OCI-LY1 (cell line): ENCODE measurements around the gene MPO.

Experiments used
- H2AFZ ChIP-seq: fragments of 200-600 bp; sonication (generic), shearing (Covaris generic); 2 replicates; pipeline ENCODE4 v1.6.0; 2014; ENCODE audit warnings: antibody characterized with exemption, mild to moderate bottlenecking, low read length
- H3F3A ChIP-seq: fragments of 200-600 bp; sonication (generic), shearing (Covaris generic); 2 replicates; pipeline ENCODE4 v1.6.0; 2014; ENCODE audit warnings: mild to moderate bottlenecking, antibody characterized with exemption, low read length, moderate library complexity; ENCODE audit not compliant: insufficient read depth
- H3K27ac ChIP-seq: fragments of 200-600 bp; sonication (generic); 2 replicates; pipeline ENCODE4 v1.5.1; 2014; ENCODE audit warnings: low read length, mixed run types, mild to moderate bottlenecking, low read depth; ENCODE audit not compliant: poor library complexity, severe bottlenecking
- H3K27me3 ChIP-seq: fragments of 200-600 bp; sonication (generic); 2 replicates; pipeline ENCODE4 v1.6.0; 2014; ENCODE audit warnings: antibody characterized with exemption, mild to moderate bottlenecking, low read length, moderate library complexity; ENCODE audit not compliant: insufficient read depth
- H3K36me3 ChIP-seq: fragments of 200-600 bp; sonication (generic); 2 replicates; pipeline ENCODE4 v1.6.1; 2014; ENCODE audit warnings: mild to moderate bottlenecking, antibody characterized with exemption, low read length, moderate library complexity, mixed read lengths; ENCODE audit not compliant: insufficient read depth
- H3K4me1 ChIP-seq: fragments of 200-600 bp; sonication (generic); 2 replicates; pipeline ENCODE4 v1.5.1; 2014; ENCODE audit warnings: mild to moderate bottlenecking, low read length, moderate library complexity; ENCODE audit not compliant: insufficient read depth, severe bottlenecking
- H3K4me2 ChIP-seq: fragments of 200-600 bp; sonication (generic), shearing (Covaris generic); 2 replicates; pipeline ENCODE4 v1.6.1; 2014; ENCODE audit warnings: low read length
- H3K4me3 ChIP-seq: fragments of 200-600 bp; sonication (generic); 2 replicates; pipeline ENCODE4 v1.5.1; 2014; ENCODE audit warnings: low read length, low read depth, mild to moderate bottlenecking, mixed read lengths; ENCODE audit not compliant: poor library complexity, severe bottlenecking
- H3K79me2 ChIP-seq: fragments of 200-600 bp; shearing (Covaris generic); 2 replicates; pipeline ENCODE4 v1.6.1; 2016; ENCODE audit warnings: mixed run types, low read length, mixed read lengths; ENCODE audit not compliant: insufficient read depth
- H3K9ac ChIP-seq: fragments of 200-600 bp; sonication (generic), shearing (Covaris generic); 2 replicates; pipeline ENCODE4 v1.6.1; 2014; ENCODE audit warnings: mild to moderate bottlenecking, low read length, mixed read lengths
- H3K9me2 ChIP-seq: fragments of 200-600 bp; sonication (generic), shearing (Covaris generic); 2 replicates; pipeline ENCODE4 v1.6.1; 2014; ENCODE audit warnings: low read depth, mild to moderate bottlenecking, low read length, mixed read lengths
- H3K9me3 ChIP-seq: fragments of 200-600 bp; shearing (Covaris generic); 2 replicates; pipeline ENCODE4 v1.6.1; 2014; ENCODE audit warnings: low read length, mixed read lengths
- H4K20me1 ChIP-seq: fragments of 200-600 bp; sonication (generic), shearing (Covaris generic); 2 replicates; pipeline ENCODE4 v1.6.0; 2016; ENCODE audit warnings: mild to moderate bottlenecking, low read length; ENCODE audit not compliant: insufficient read depth
- EZH2 ChIP-seq: fragments of 200-600 bp; sonication (generic), shearing (Covaris generic); IDR thresholded peaks from 2 replicates; pipeline ENCODE4 v1.8.0; 2017; ENCODE audit warnings: borderline replicate concordance, mixed run types, mild to moderate bottlenecking, antibody characterized with exemption, low read length, moderate library complexity, mixed read lengths
- TF ChIP-seq, protein P1 (sequence below): fragments of 200-600 bp; sonication (generic), shearing (Covaris generic); IDR thresholded peaks from 2 replicates; pipeline ENCODE4 v1.5.1; 2017; ENCODE audit warnings: mild to moderate bottlenecking, antibody characterized with exemption, low read length, moderate library complexity, mixed read lengths

The MPO gene

DNA sequence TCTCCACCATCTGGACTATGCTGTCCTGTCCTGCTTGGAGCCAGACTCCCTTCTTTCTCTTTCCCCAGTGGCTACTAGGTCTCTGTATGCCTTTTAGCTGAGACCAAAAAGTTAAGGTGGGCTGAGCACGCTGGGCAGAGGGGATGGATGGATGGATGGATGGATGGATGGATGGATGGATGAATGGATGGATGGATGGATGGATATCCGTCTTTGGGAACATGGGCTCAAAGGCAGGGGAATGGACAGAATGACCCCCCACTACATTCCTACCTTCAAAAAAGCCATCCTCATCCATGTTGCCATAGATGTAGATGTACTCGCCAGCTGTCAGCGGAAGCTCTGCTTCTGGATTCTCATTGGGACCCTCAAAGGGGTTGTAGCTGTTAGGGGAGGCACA lies 35.0 kb upstream of the MPO start:
- TF ChIP-seq, protein P1, sequence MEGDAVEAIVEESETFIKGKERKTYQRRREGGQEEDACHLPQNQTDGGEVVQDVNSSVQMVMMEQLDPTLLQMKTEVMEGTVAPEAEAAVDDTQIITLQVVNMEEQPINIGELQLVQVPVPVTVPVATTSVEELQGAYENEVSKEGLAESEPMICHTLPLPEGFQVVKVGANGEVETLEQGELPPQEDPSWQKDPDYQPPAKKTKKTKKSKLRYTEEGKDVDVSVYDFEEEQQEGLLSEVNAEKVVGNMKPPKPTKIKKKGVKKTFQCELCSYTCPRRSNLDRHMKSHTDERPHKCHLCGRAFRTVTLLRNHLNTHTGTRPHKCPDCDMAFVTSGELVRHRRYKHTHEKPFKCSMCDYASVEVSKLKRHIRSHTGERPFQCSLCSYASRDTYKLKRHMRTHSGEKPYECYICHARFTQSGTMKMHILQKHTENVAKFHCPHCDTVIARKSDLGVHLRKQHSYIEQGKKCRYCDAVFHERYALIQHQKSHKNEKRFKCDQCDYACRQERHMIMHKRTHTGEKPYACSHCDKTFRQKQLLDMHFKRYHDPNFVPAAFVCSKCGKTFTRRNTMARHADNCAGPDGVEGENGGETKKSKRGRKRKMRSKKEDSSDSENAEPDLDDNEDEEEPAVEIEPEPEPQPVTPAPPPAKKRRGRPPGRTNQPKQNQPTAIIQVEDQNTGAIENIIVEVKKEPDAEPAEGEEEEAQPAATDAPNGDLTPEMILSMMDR: no peak
- no peak for TF ChIP-seq EZH2
- H3K4me1 ChIP-seq: peaks cover 8% of the 10 kb centered on the region
- no peak overlapping the region for H3K4me2 ChIP-seq
- no peaks in the 10 kb centered on the region for H3K9me2 ChIP-seq
- H3K4me3 ChIP-seq: no peak overlapping the region
- no peak overlapping the region for H3K27ac ChIP-seq
- H4K20me1 ChIP-seq: no peaks in the 10 kb centered on the region
- H3K36me3 ChIP-seq: peaks cover 11% of the 10 kb centered on the region; the same call in 1 of the 2 replicates
- H3F3A ChIP-seq: no peaks in the 10 kb centered on the region
- H2AFZ ChIP-seq: no peak overlapping the region
- H3K27me3 ChIP-seq: no peaks in the 10 kb centered on the region
- H3K79me2 ChIP-seq: no peaks in the 10 kb centered on the region
- H3K9me3 ChIP-seq: no peaks in the 10 kb centered on the region
- no peak overlapping the region for H3K9ac ChIP-seq

DNA sequence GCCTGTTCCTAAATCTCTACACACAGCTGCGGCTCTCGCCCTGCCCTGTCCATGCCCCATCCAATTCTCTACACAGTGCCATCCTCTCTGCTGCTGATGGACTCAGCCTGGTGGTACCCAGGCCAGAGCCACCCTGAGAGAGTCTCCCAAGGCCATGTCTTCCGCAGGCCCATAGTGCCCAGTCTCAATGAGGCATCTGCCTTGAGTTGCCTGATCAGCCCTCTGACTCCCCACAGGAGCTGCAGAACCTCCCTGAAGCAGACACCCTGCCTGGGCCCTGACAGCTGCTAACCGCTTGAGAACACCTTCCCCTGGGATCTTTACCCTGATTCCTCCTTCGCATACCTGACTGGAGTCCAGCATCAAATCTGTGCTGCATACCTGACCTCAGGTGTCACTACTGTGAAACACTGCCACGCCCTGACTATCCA lies 34.6 kb upstream of the MPO start:
- Histone ChIP-seq H3K4me3 (no peak overlapping the region), H3K79me2 (no peaks in the 10 kb centered on the region), H4K20me1 (no peaks in the 10 kb centered on the region), H3K27me3 (no peaks in the 10 kb centered on the region), H2AFZ (no peak overlapping the region), H3K9me3 (no peaks in the 10 kb centered on the region), H3K4me1 (peaks cover 8% of the 10 kb centered on the region), H3K4me2 (no peak overlapping the region), H3K36me3 (peaks cover 11% of the 10 kb centered on the region; the same call in 1 of the 2 replicates), H3K27ac (no peak overlapping the region), H3F3A (no peaks in the 10 kb centered on the region), H3K9ac (no peak overlapping the region), H3K9me2 (no peaks in the 10 kb centered on the region)
- no peak for TF ChIP-seq EZH2
- TF ChIP-seq, protein P1: no peak

DNA sequence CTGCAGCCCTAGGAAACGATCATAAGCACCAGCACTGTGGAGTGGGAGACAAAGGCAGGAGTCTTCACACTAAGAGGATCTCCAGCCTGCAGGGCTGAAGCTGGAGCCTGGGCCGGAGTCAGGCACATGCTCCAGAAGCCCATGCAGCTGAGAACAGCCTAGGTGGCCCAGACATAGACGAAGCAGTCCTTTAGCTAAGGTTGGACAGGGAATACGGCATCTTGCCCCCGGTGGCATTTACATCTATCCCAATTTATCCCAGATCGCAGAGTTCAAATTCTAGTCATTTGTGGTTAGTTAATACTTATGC lies 33.9 kb upstream of the MPO start:
- Histone ChIP-seq H3K9ac (no peak overlapping the region), H3K9me3 (no peaks in the 10 kb centered on the region), H3K4me2 (no peak overlapping the region), H2AFZ (no peak overlapping the region), H3K9me2 (no peaks in the 10 kb centered on the region), H3K36me3 (peaks cover 10% of the 10 kb centered on the region; the same call in 1 of the 2 replicates), H3F3A (no peaks in the 10 kb centered on the region), H3K79me2 (no peaks in the 10 kb centered on the region), H3K4me1 (peaks cover 8% of the 10 kb centered on the region), H3K4me3 (no peak overlapping the region), H3K27ac (no peak overlapping the region), H4K20me1 (no peaks in the 10 kb centered on the region), H3K27me3 (no peaks in the 10 kb centered on the region)
- TF ChIP-seq, protein P1: no peak
- no peak for TF ChIP-seq EZH2
